Measurements from ENCODE around the gene ATP6V0D1.

Gene ATP6V0D1

GRCh38 chr16:67444259-67445125 lies 36.5 kb downstream of the ATP6V0D1 start:
- Histone ChIP-seq H3K4me1 (ENCODE audit: control insufficient read depth in 1 of 2, insufficient read depth in 1 of 2, low read depth in 1 of 2, low read length in 1 of 2) (no peaks in the 10 kb centered on the region), H3K27ac (no peak overlapping the region), H3K4me3 (ENCODE audit: low read depth in 1 of 2, low read length in 1 of 2) (no peak overlapping the region), H3K36me3 (peaks cover 100% of the 10 kb centered on the region), H3K9me3 (no peaks in the 10 kb centered on the region), H3K27me3 (no peaks in the 10 kb centered on the region)
- TF ChIP-seq, protein P1, sequence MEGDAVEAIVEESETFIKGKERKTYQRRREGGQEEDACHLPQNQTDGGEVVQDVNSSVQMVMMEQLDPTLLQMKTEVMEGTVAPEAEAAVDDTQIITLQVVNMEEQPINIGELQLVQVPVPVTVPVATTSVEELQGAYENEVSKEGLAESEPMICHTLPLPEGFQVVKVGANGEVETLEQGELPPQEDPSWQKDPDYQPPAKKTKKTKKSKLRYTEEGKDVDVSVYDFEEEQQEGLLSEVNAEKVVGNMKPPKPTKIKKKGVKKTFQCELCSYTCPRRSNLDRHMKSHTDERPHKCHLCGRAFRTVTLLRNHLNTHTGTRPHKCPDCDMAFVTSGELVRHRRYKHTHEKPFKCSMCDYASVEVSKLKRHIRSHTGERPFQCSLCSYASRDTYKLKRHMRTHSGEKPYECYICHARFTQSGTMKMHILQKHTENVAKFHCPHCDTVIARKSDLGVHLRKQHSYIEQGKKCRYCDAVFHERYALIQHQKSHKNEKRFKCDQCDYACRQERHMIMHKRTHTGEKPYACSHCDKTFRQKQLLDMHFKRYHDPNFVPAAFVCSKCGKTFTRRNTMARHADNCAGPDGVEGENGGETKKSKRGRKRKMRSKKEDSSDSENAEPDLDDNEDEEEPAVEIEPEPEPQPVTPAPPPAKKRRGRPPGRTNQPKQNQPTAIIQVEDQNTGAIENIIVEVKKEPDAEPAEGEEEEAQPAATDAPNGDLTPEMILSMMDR (IDR thresholded peaks at IDR 0.05): no peak

DNA sequence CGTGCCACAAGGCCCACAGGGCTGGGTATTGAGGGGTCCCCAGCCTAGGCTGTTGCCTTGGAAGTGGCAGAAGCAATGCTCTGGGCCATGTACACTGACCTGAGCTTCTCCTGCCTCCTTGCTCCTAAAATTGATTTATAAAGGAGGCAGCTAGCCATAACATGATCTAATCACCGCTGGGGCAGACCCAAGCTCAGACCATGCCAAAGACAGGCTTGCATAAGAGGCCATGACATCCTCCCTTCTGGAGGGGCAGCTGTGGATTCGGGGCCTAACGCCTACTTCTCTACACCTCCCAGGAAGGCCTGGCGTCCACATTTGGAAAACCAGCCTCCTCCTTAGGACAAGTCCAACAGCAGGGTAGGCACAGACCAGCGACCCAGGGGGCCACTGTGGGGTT lies 37.7 kb downstream of the ATP6V0D1 start:
- Histone ChIP-seq H3K36me3 (peaks cover 100% of the 10 kb centered on the region), H3K4me3 (ENCODE audit: low read depth in 1 of 2, low read length in 1 of 2) (no peak overlapping the region)
- TF ChIP-seq, protein P1 (IDR thresholded peaks at IDR 0.05): no peak

GRCh38 chr16:67442581-67443255 lies 38.2 kb downstream of the ATP6V0D1 start:
- TF ChIP-seq, protein P1 (IDR thresholded peaks at IDR 0.05): no peak
- Histone ChIP-seq H3K36me3 (peaks cover 100% of the 10 kb centered on the region), H3K4me3 (ENCODE audit: low read depth in 1 of 2, low read length in 1 of 2) (no peak overlapping the region), H3K9me3 (no peaks in the 10 kb centered on the region), H3K27ac (no peak overlapping the region), H3K27me3 (no peaks in the 10 kb centered on the region), H3K4me1 (ENCODE audit: control insufficient read depth in 1 of 2, insufficient read depth in 1 of 2, low read depth in 1 of 2, low read length in 1 of 2) (no peaks in the 10 kb centered on the region)

More for the DNA sequence above, 37.7 kb downstream of the ATP6V0D1 start:
- Histone ChIP-seq H3K9me3 (no peaks in the 10 kb centered on the region), H3K27ac (no peak overlapping the region), H3K4me1 (ENCODE audit: control insufficient read depth in 1 of 2, insufficient read depth in 1 of 2, low read depth in 1 of 2, low read length in 1 of 2) (no peaks in the 10 kb centered on the region), H3K27me3 (no peaks in the 10 kb centered on the region)

DNA sequence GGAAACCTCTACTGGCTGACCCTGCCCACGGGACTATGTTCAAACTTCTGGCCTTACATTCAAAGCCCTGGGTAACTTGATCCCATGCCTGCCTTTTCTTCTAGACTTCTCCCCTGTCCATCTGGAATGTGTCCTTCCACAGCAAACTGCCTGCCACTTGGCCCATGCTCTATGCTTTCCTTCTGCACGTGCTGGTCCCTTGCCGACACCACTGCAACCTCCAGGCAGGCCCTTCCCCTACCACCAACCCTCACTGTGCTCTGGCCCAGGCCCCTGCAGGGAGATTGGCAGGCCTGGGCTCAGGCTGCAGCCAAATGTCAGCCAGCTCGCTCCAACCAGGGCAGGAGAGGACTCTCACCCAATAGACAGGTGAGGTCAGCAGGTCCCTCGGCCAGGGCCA lies 39.0 kb downstream of the ATP6V0D1 start:
- H3K4me3 ChIP-seq (ENCODE audit: low read depth in 1 of 2, low read length in 1 of 2): no peak overlapping the region
- no peak overlapping the region for H3K27ac ChIP-seq
- no peaks in the 10 kb centered on the region for H3K27me3 ChIP-seq
- TF ChIP-seq, protein P1 (IDR thresholded peaks at IDR 0.05): no peak
- H3K36me3 ChIP-seq: peaks cover 100% of the 10 kb centered on the region
- H3K9me3 ChIP-seq: no peaks in the 10 kb centered on the region
- H3K4me1 ChIP-seq (ENCODE audit: control insufficient read depth in 1 of 2, insufficient read depth in 1 of 2, low read depth in 1 of 2, low read length in 1 of 2): no peaks in the 10 kb centered on the region

- Histone ChIP-seq H3K4me1 (ENCODE audit: control insufficient read depth in 1 of 2, insufficient read depth in 1 of 2, low read depth in 1 of 2, low read length in 1 of 2) (no peaks in the 10 kb centered on the region), H3K36me3 (peaks cover 100% of the 10 kb centered on the region), H3K4me3 (ENCODE audit: low read depth in 1 of 2, low read length in 1 of 2) (no peak overlapping the region), H3K27me3 (no peaks in the 10 kb centered on the region), H3K27ac (no peak overlapping the region), H3K9me3 (no peaks in the 10 kb centered on the region)
- TF ChIP-seq, protein P1 (IDR thresholded peaks at IDR 0.05): no peak
Observed at GRCh38 chr16:67441271-67441753, 39.6 kb downstream of the ATP6V0D1 start.
